BE2C (cell line): ENCODE measurements around the gene MAD2L1BP.

Experiments
- DNase-seq: peaks from one replicate; pipeline ENCODE4 v3.0.0-alpha.2; 2020
- H3K27me3 ChIP-seq: fragments of 250-450 bp; sonication (Bioruptor Pico); 2 replicates; pipeline ENCODE4 v1.5.1; 2020; ENCODE audit warnings: mild to moderate bottlenecking
- H3K36me3 ChIP-seq: fragments of 250-450 bp; sonication (Bioruptor Pico); 2 replicates; pipeline ENCODE4 v1.5.1; 2020; ENCODE audit warnings: mild to moderate bottlenecking
- H3K4me1 ChIP-seq: fragments of 250-450 bp; sonication (Bioruptor Pico); 2 replicates; pipeline ENCODE4 v1.5.1; 2020
- H3K4me3 ChIP-seq: 2 replicates; pipeline ENCODE4 v1.5.1; 2011; ENCODE audit warnings: low read depth, low read length
- H3K9me3 ChIP-seq: fragments of 250-450 bp; sonication (Bioruptor Pico); 2 replicates; pipeline ENCODE4 v1.5.1; 2020
- TF ChIP-seq, protein P1 (sequence below): IDR thresholded peaks from 2 replicates; pipeline ENCODE4 v1.5.1; 2012; ENCODE audit warnings: mild to moderate bottlenecking, low read depth, low read length

The MAD2L1BP gene

DNA sequence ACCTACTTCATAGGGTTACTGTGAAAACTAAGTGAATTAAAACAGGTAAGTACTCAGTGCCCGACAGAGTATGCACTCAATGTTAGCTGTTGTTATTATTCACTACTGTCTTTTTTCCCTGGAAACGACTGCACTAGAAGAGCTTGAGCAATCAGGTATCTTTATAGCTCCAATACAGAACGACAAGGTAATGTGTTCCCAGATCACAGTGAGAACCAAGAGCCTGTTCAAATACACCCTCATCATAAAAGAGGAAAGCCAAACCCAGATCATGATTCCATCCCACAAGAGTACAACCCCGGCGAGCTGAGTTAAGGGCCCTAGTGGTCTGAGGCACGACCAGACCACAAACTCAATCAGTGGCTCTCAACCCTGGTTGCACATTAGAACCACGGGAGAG lies 42.1 kb downstream of the MAD2L1BP start:
- TF ChIP-seq, protein P1, sequence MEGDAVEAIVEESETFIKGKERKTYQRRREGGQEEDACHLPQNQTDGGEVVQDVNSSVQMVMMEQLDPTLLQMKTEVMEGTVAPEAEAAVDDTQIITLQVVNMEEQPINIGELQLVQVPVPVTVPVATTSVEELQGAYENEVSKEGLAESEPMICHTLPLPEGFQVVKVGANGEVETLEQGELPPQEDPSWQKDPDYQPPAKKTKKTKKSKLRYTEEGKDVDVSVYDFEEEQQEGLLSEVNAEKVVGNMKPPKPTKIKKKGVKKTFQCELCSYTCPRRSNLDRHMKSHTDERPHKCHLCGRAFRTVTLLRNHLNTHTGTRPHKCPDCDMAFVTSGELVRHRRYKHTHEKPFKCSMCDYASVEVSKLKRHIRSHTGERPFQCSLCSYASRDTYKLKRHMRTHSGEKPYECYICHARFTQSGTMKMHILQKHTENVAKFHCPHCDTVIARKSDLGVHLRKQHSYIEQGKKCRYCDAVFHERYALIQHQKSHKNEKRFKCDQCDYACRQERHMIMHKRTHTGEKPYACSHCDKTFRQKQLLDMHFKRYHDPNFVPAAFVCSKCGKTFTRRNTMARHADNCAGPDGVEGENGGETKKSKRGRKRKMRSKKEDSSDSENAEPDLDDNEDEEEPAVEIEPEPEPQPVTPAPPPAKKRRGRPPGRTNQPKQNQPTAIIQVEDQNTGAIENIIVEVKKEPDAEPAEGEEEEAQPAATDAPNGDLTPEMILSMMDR, result no peak
- no peak for DNase-seq
- Histone ChIP-seq H3K4me1 (peaks cover 7% of the 10 kb centered on the region), H3K4me3 (no peak overlapping the region), H3K9me3 (no peaks in the 10 kb centered on the region), H3K36me3 (peaks cover 82% of the 10 kb centered on the region), H3K27me3 (no peaks in the 10 kb centered on the region)

DNA sequence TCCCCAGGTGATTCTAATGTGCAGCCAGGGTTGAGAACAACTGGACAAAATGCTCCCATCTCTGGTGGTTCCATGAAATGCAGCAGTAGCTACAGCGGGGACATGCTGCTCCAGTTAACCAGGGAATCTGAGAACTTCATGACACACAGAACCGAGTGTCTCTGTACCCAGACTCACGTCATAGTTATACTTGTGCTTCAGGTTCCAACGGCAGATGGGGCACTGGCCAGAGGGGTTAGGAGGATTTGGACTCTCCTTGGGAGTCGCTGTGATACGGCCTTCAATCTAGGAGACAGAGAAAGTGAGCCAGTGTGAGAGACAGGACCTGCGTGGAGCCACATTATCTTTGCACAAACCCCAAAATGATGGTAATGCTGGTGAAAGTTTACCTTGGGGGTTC lies 42.7 kb downstream of the MAD2L1BP start:
- Histone ChIP-seq H3K9me3 (no peaks in the 10 kb centered on the region), H3K4me3 (no peak overlapping the region), H3K27me3 (no peaks in the 10 kb centered on the region), H3K4me1 (peaks cover 13% of the 10 kb centered on the region), H3K36me3 (peaks cover 79% of the 10 kb centered on the region)
- DNase-seq, result no peak
- TF ChIP-seq, protein P1, result no peak

DNA sequence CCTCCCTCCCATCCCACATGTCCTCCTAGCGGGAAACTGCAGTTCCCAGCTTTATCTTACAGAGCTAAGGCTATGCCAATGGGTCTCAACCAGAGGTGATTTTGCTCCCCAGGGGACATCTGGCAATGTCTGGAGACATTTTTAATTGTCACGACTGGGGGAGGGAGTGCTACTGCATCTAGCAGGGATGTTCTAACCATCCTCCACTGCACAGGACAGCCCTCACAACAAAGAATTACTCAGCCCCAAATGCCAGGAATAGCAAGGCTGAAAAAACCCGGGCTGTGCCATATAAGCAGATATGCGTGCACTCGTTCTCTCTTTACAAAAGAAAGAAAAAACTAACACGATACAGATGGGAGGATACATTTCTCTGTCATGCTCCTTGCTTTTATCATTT lies 43.4 kb downstream of the MAD2L1BP start:
- H3K4me1 ChIP-seq, result peaks cover 17% of the 10 kb centered on the region
- H3K9me3 ChIP-seq, result no peaks in the 10 kb centered on the region
- no peaks in the 10 kb centered on the region for H3K27me3 ChIP-seq
- peak; percentile 58 for DNase-seq
- TF ChIP-seq, protein P1, result no peak
- H3K36me3 ChIP-seq, result peaks cover 75% of the 10 kb centered on the region
- H3K4me3 ChIP-seq, result no peak overlapping the region

DNA sequence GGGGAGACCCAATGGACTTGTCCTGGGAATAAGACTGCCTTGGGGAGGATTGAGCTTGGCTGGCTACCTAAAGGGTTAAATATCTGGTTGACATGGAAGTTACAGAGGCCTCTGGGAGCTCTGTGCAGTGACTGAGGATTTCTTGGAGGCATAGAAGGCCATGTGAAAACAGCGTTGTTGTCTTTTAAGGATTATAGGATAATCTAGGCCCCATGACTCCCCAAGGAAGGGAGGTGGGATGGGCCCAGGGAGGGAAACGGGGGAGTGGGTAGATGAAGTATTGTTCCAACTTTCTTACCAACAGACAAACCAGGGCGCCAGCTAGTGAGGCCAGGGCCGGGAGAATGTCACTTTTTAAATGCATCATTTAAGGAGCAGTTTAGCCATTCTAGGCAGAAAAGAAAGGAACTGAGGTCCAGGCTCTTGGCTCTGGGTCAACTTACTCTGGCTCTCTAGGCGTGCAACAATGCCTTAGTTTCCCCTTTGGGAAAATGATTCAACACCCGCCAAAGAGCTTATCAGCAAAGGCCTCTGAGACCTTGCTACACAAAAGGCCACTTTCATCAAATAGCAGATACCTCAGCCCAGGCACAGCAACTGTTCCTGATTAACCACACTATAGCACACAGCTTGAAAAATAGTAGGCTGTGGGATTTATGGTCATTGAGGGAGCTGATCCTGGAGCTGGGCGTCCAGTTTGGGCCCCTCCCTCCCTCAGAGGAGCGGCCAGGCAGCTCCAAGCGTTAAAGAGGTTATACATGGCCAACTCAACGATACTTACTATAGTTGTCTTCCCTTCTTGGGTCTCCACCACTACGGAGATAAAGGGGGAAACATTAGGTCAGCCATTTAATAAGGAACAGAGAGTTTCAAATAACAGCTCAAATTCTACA lies 44.9 kb downstream of the MAD2L1BP start:
- TF ChIP-seq, protein P1, result no peak
- H3K27me3 ChIP-seq, result no peaks in the 10 kb centered on the region
- H3K9me3 ChIP-seq, result no peaks in the 10 kb centered on the region
- peaks cover 63% of the 10 kb centered on the region for H3K36me3 ChIP-seq
- H3K4me1 ChIP-seq, result peaks cover 17% of the 10 kb centered on the region
- DNase-seq, result no peak
- H3K4me3 ChIP-seq, result no peak overlapping the region

DNA sequence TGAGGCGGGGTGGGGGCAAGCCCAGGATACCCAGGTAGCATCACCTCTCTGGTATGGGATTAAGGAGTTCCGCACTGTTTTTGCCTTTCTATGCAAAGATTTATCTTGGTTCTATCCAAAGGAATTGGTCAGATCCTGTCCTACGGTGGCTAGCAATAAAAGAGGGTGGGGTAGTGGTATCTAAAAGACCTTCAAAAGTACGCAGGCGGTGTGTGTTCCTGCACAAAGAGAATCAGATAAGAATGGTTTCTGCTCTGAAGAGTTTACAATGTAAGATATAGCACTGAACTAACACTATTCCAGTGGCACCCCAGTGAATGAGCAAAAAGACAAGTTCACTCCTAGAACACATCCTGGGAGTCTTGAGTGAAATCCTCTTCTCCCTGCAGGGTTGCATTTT lies 45.7 kb downstream of the MAD2L1BP start:
- peaks cover 57% of the 10 kb centered on the region for H3K36me3 ChIP-seq
- H3K4me3 ChIP-seq, result no peak overlapping the region
- H3K9me3 ChIP-seq, result no peaks in the 10 kb centered on the region
- DNase-seq, result no peak
- H3K27me3 ChIP-seq, result no peaks in the 10 kb centered on the region
- peaks cover 17% of the 10 kb centered on the region for H3K4me1 ChIP-seq
- TF ChIP-seq, protein P1, result no peak
